AG04449 (cell line): Measurements from ENCODE around the gene MED29.

ENCODE experiments used
- CTCF ChIA-PET: fragments of 350-600 bp; formaldehyde crosslinking; extraction: SDS; loops from one replicate; lab custom pipeline; 2021; ENCODE audit warnings: antibody characterized with exemption; lab: Yijun Ruan, JAX
- POLR2A ChIA-PET: fragments of 400-600, 350-600 bp; formaldehyde crosslinking; extraction: SDS; loops from one replicate; lab custom pipeline; 2020; ENCODE audit warnings: antibody characterized with exemption, inconsistent platforms; lab: Yijun Ruan, JAX
- DNase-seq: peaks from one replicate; pipeline ENCODE4 v3.0.0-alpha.2; 2010; ENCODE audit warnings: low read depth, low spot score
- H3K4me3 ChIP-seq: 2 replicates; pipeline ENCODE4 v1.5.1; 2011; ENCODE audit warnings: low read depth, mild to moderate bottlenecking, control low read depth, low read length
- CTCF ChIP-seq: IDR thresholded peaks from one replicate; pipeline ENCODE4 v1.5.1; 2011; ENCODE audit warnings: mild to moderate bottlenecking, moderate library complexity, low read length, control low read depth, inconsistent platforms; ENCODE audit not compliant: insufficient read depth; ENCODE audit errors: missing control alignments

Gene MED29

DNA sequence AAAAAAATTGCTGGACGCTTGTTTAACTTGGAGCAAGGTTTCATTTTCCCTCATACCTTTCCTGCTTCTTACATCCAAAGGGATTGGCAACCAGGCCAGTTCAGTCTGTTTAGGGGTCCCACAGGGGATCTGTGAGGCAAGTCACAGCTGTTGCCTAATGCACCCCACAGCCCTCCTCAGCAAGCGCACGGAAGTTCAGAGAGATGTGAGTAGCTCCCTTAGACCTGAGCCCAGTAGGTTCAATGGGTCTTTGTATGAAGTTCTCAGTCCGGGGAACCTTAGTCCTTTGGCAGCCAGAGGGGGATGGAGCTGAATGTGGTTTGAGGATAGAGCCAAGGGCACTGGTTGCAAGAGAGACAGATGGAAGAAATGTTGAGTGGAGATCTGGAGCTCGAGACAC, 35.9 kb upstream of the MED29 start:
- POLR2A ChIA-PET, result interaction anchor here (0.9 kb wide), 1 partner anchor 8 kb away, joined by 3 read pairs; no protein-coding TSS in a partner anchor
- no peak for TF ChIP-seq CTCF
- no peak for DNase-seq
- CTCF ChIA-PET, result interaction anchor here (1.5 to 1.6 kb wide), 3 partner anchors 9 to 233 kb away, joined by 6 to 7 read pairs (median 6); partner anchors contain the start of gene SAMD4B
- no peak overlapping the region for H3K4me3 ChIP-seq

DNA sequence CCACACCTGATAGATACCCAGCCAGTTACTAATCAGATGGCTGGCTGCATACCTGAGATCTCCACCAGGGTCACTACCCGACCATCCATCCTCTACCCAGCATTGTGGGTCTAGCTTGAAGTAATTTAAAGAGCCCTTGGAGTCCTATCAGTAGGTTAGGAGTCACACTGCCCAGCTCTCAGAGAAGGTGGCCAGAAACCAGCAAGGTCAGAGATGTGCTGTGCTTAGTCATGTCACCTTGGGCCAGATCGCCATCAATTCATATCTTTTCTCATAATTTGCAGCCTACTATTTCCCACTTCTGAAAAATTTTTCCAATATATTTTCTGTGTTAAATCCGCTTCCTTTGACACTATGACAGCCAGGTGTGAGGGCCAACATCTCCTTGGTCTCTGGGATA, 35.1 kb upstream of the MED29 start:
- ChIA-PET CTCF (interaction anchor here (1.5 to 1.6 kb wide), 3 partner anchors 9 to 234 kb away, joined by 6 to 9 read pairs (median 7); no protein-coding TSS in a partner anchor), POLR2A (interaction anchor here (0.9 kb wide), 1 partner anchor 9 kb away, joined by 3 read pairs; no protein-coding TSS in a partner anchor)
- H3K4me3 ChIP-seq, result no peak overlapping the region
- DNase-seq, result no peak
- no peak for TF ChIP-seq CTCF

GRCh38 chr19:39356647-39357046, 34.5 kb upstream of the MED29 start:
- no peak for TF ChIP-seq CTCF
- POLR2A ChIA-PET, result no interaction called here
- DNase-seq, result no peak
- H3K4me3 ChIP-seq, result no peak overlapping the region
- CTCF ChIA-PET, result interaction anchor here (1.5 to 1.6 kb wide), 2 partner anchors 10 to 234 kb away, joined by 6 to 9 read pairs; no protein-coding TSS in a partner anchor

GRCh38 chr19:39359026-39359425, 32.2 kb upstream of the MED29 start:
- DNase-seq, result no peak
- POLR2A ChIA-PET, result no interaction called here
- CTCF ChIA-PET, result interaction anchor here (1.0 to 1.7 kb wide), 3 partner anchors 9 to 52 kb away, joined by 4 to 5 read pairs (median 4); no protein-coding TSS in a partner anchor

DNA sequence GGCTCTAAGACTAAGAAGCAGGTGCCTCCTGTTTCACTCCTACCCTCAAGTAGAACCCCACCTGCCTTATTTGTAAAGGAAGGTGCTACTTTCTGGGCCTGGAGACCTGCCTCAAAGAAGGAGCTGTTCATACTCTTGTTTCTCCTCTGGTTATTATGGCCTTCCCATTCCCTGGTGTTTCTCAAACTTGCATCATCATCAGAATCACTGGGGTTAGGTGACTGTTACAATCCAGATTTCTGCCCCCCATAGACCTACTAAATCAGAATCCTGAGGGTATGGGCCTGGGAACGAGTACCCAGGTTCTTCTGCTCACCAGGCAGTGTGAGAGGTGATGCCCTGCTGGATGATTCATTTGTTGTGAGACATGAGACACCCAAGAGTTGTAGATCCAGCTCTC, 30.6 kb upstream of the MED29 start:
- TF ChIP-seq CTCF, result no peak
- ChIA-PET CTCF (interaction anchor here (0.5 to 1.7 kb wide), 2 partner anchors 10 to 17 kb away, joined by 3 to 4 read pairs; no protein-coding TSS in a partner anchor), POLR2A (no interaction called here)
- no peak overlapping the region for H3K4me3 ChIP-seq
- DNase-seq, result no peak

More at GRCh38 chr19:39359026-39359425, 32.2 kb upstream of the MED29 start:
- no peak overlapping the region for H3K4me3 ChIP-seq
- no peak for TF ChIP-seq CTCF
